GM12891 (cell line): Measurements from ENCODE around the gene SLC6A11.

Source experiments
- POLR2A ChIP-seq: IDR thresholded peaks from 2 replicates; pipeline ENCODE4 v1.6.1; 2011; ENCODE audit warnings: low read depth, low read length, control low read depth
- POLR2AphosphoS5 ChIP-seq: IDR thresholded peaks from 2 replicates; pipeline ENCODE4 v1.6.1; 2011; ENCODE audit warnings: low read depth, low read length, control low read depth
- POU2F2 ChIP-seq: IDR thresholded peaks from 2 replicates; pipeline ENCODE4 v1.6.1; 2011; ENCODE audit warnings: low read depth, mild to moderate bottlenecking, control low read depth, low read length, moderate library complexity
- SPI1 ChIP-seq: IDR thresholded peaks from 2 replicates; pipeline ENCODE4 v1.6.1; 2011; ENCODE audit warnings: low read depth, low read length, control low read depth
- TAF1 ChIP-seq: IDR thresholded peaks from 2 replicates; pipeline ENCODE4 v1.6.1; 2011; ENCODE audit warnings: low read depth, low read length, control low read depth

DNA sequence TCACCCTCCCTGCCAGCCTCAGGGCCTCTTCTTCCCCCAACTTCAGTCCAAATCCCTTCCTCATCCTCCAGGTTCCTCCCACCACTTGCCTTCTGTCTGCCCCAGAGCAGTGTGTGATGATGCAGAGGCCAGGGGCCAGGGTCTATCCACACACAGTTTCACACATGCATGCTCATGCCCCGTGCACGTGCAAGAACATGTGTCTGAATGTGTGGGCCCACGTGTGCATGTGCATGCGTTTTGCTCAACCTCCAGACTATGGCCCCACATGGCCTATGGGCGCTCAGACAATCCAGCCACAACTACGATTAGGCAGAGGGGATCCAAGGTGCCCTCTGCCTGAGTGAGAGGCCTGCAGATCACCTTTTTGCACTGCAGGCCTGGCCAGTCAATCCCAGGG is 144.2 kb downstream of the SLC6A11 start:
- no peak for TF ChIP-seq TAF1
- no peak for TF ChIP-seq POLR2A
- no peak for TF ChIP-seq POLR2AphosphoS5
- TF ChIP-seq SPI1: no peak
- no peak for TF ChIP-seq POU2F2
